ENCODE measurements around the gene RNF180.

- TF ChIP-seq CTCF (IDR thresholded peaks at IDR 0.05; ENCODE audit: low read length) (no peak), EZH2 (IDR thresholded peaks at IDR 0.05; ENCODE audit: borderline replicate concordance, low read length) (no peak)
Measured at GRCh38 chr5:64180661-64181343, 15.2 kb downstream of the RNF180 start.
